GM13977 (cell line): ENCODE data around the gene ZFAND6.

Experiments
- DNase-seq: peaks from one replicate; pipeline ENCODE4 v3.0.0; 2012; ENCODE audit warnings: low spot score
- in situ Hi-C: fragments of 300-500 bp; cut with MboI; formaldehyde crosslinking; loops from one replicate; pipeline ENCODE4 v1.12.0; 2022; ENCODE audit warnings: low sequenced_read_pairs, low pct_unique_long_range_greater_than_20kb, mixed read lengths, inconsistent platforms; ENCODE audit not compliant: unreplicated experiment
- TF ChIP-seq, protein P1 (sequence below): IDR thresholded peaks from 2 replicates; pipeline ENCODE4 v1.5.1; 2012; ENCODE audit warnings: mild to moderate bottlenecking, control low read depth; ENCODE audit not compliant: insufficient read depth; ENCODE audit errors: extremely low read depth, missing control alignments

The ZFAND6 gene

DNA sequence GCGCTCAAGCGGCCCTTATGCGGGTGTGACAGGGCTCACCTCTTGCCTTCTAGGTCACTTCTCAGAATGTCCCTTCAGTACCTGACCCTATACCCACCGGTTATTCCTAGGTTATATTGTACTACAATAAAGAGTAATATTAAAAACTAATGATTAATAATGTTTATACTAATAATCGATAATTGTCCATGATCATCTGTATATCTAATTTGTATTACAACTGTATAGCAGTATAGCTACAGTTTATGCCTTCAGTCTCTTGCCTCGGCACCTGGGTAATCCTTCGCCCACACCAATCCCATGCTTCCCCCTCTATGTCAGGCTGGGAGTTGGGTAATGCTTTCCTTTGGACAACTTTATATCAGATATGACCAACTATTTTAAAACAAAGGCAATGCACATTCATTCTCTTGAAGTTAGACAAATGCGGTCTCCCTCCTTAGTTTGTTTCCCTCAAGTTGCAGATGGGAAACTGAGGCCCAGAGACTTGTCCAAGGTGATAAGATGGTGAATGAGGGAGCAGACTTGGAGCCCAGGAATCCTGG lies 96.8 kb downstream of the ZFAND6 start:
- in situ Hi-C loops, result loop anchor here (25.0 kb wide), 1 partner anchor 819 kb away; no protein-coding TSS in a partner anchor

DNA sequence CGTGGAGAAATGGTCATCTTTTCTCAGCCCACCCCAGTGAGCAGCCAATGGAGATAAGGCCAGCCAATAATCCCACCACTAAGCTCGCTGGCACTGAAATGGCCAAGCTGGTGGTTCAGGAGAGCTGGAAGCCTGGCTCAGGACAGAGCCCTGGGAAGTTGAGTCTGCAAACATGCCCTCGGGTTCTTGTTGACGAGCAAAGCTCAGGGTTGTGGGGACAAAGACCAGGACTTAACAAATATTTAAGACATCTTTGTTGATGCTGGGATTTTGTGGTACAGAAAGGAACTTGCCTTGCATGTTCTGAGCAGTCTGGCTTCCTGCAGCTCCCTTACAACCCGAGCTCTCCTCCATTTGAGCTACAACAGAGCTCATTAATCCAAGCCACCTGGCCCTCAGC lies 97.7 kb downstream of the ZFAND6 start:
- in situ Hi-C loops, result loop anchor here (25.0 kb wide), 1 partner anchor 820 kb away; no protein-coding TSS in a partner anchor
- TF ChIP-seq, protein P1, sequence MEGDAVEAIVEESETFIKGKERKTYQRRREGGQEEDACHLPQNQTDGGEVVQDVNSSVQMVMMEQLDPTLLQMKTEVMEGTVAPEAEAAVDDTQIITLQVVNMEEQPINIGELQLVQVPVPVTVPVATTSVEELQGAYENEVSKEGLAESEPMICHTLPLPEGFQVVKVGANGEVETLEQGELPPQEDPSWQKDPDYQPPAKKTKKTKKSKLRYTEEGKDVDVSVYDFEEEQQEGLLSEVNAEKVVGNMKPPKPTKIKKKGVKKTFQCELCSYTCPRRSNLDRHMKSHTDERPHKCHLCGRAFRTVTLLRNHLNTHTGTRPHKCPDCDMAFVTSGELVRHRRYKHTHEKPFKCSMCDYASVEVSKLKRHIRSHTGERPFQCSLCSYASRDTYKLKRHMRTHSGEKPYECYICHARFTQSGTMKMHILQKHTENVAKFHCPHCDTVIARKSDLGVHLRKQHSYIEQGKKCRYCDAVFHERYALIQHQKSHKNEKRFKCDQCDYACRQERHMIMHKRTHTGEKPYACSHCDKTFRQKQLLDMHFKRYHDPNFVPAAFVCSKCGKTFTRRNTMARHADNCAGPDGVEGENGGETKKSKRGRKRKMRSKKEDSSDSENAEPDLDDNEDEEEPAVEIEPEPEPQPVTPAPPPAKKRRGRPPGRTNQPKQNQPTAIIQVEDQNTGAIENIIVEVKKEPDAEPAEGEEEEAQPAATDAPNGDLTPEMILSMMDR, result no peak
- no peak for DNase-seq

More for the DNA sequence above, 96.8 kb downstream of the ZFAND6 start:
- TF ChIP-seq, protein P1, result no peak
- no peak for DNase-seq

DNA sequence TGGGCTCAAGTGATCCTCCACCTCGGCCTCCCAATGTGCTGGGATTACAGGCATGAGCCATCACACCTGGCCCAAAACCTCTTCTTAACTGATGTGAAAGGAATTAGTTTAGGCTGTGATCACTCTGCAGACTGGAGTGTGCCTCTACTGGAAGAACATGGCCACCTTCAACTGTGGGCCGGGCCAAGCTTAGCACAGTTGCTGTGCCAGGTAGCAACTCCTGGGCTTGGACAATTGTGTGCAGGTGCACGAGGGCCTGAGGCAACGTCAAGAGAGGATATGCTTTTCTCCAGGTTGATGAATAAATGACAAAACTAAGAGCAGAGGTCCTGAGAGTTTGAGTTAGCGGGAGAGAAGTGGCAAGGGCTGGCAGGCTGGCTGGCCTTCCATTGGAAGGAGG lies 99.8 kb downstream of the ZFAND6 start:
- in situ Hi-C loops, result loop anchor here (25.0 kb wide), 1 partner anchor 822 kb away; no protein-coding TSS in a partner anchor
- TF ChIP-seq, protein P1, result no peak
- DNase-seq, result no peak

DNA sequence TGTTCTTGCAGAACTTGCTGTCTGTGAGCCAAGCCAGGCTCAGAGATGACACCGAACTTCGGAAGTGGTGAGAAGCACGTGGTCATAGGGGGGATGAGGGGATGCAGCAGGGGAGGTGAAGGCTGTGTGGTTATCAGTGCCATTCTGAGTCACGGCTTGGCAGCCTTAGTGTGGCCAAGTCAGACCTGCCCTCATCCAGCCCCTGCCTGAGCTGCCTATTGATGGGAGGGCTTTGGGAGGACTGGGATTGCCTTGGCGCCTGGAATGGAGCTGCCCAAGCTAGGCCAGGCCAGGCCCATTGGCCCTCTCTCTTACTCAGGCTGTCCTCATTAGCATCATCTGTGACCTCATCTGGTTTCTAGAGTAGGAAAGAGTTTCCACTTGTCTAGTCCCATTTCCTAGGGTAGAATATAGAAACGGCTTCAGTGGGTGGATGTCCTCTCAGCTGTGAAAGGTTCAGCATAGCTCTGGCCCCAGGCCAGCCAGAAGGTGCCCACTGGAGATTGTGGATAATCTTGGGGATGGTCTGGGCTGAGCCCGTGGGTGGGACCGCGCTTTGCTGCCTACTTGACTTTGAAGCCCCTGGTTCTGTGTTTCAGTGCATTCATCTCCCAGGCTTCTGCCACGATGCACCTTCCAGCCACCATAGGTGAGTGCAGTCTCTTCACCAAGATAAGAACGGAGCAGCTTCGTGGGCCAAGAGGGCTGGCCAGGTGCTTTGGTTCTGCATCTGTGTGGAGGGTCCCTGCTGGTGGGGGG lies 100.5 kb downstream of the ZFAND6 start:
- peak; percentile 42 for DNase-seq
- TF ChIP-seq, protein P1, result no peak
- in situ Hi-C loops, result loop anchor here (25.0 kb wide), 1 partner anchor 823 kb away; no protein-coding TSS in a partner anchor

DNA sequence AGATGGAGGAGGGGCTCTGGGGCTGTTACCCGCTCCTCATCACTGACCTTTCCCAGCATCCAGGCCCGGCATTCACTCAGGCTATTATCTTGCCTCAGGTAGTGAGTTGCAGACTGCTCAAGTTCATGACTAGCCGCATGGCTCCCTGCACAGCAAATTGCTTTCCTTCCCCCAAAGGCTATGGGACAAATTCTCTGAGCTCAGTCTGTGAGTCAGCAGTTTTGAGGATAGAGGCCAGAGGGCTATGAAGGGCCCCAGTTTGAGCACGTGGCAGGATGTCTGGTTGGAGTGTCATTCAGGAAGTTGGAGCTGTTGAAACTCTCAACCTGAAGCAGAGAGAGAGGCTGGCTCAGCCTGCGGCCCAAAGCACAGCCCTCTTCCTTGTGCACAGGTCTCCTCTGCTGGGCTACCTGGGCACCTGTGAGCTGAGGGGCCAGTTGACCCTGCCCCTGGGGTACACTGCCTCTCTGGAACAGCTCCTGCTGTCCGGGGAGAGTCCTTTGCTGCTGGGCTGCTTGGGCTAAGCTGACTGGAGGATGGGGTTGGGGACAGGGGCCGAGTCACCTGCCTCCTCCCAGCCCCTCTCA lies 101.2 kb downstream of the ZFAND6 start:
- TF ChIP-seq, protein P1, result no peak
- DNase-seq, result peak; percentile 42
- in situ Hi-C loops, result loop anchor here (25.0 kb wide), 1 partner anchor 823 kb away; no protein-coding TSS in a partner anchor

DNA sequence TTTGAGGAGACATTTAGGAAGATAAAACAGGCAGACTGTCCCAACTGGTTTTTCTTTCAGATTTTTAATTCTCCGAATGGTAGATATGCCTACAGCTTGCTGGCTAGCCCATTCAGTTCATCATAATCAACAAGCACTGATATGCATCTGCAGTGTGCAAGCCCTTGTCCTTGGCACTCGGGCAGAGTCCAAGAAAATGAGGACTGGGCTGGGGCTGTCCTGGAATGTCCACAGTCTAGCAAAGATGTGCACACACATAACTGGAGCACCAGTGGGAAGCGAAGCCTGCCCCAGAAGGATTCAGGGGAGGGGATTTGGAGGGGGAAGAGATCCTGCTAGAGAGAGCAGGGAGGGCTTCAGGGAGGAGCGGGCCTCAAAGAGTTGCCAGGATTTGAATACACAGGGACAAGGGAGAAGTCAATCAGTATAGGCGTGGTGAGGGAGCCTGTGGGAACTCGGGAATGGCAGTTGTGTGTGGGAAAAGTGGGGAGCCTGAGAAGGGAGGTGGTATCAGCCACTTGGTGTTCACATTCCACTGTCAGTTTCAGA lies 102.1 kb downstream of the ZFAND6 start:
- in situ Hi-C loops, result loop anchor here (25.0 kb wide), 1 partner anchor 824 kb away; no protein-coding TSS in a partner anchor
- TF ChIP-seq, protein P1, result no peak

More for the DNA sequence above, 102.1 kb downstream of the ZFAND6 start:
- no peak for DNase-seq
